ENCODE measurements around the gene STAT1. TPM values are rescaled to one million over a fixed set of nuclear protein-coding genes. Genes with fewer than 3 reads are reported as not detected.

Gene STAT1
- total RNA-seq, 1 donor = 132 TPM

DNA sequence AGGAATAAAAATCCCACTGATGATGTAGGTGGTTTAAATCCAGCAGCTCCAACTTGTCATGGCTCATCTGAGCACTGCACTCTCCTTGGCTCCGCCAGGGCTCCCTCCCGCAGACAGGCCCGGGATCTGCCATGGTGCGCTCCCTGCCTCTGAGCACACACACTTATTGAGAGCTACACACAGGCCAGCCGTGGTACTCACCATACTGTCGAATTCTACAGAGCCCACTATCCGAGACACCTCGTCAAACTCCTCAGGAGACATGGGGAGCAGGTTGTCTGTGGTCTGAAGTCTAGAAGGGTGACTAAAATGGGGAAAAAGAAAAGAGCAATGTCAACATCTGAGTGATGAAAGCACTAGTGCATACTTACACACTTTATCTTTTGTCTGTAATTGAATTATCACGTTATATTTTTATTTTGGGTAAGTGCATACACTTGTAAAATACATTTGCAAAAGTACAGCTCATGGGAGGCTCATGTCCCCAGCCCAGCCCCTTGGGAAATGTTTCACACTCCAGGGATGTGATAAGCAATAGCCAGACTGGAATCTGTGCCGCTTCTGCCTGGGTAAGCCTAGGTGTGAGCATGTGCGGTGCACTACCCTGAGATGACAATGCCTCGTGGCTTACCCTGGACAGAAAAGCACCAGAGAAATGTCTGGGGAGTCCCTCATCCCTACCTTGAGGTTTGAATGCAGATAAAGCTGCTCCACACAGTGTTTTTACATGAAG is 39.2 kb downstream of the STAT1 start:
- TF ChIP-seq, protein P1, sequence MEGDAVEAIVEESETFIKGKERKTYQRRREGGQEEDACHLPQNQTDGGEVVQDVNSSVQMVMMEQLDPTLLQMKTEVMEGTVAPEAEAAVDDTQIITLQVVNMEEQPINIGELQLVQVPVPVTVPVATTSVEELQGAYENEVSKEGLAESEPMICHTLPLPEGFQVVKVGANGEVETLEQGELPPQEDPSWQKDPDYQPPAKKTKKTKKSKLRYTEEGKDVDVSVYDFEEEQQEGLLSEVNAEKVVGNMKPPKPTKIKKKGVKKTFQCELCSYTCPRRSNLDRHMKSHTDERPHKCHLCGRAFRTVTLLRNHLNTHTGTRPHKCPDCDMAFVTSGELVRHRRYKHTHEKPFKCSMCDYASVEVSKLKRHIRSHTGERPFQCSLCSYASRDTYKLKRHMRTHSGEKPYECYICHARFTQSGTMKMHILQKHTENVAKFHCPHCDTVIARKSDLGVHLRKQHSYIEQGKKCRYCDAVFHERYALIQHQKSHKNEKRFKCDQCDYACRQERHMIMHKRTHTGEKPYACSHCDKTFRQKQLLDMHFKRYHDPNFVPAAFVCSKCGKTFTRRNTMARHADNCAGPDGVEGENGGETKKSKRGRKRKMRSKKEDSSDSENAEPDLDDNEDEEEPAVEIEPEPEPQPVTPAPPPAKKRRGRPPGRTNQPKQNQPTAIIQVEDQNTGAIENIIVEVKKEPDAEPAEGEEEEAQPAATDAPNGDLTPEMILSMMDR (IDR thresholded peaks at IDR 0.05; ENCODE audit: insufficient read depth, low read depth, low read length) = no peak
- no peak for DNase-seq (ENCODE audit: low read depth)
- H3K4me3 ChIP-seq (ENCODE audit: low read depth, low read length) = no peak overlapping the region

DNA sequence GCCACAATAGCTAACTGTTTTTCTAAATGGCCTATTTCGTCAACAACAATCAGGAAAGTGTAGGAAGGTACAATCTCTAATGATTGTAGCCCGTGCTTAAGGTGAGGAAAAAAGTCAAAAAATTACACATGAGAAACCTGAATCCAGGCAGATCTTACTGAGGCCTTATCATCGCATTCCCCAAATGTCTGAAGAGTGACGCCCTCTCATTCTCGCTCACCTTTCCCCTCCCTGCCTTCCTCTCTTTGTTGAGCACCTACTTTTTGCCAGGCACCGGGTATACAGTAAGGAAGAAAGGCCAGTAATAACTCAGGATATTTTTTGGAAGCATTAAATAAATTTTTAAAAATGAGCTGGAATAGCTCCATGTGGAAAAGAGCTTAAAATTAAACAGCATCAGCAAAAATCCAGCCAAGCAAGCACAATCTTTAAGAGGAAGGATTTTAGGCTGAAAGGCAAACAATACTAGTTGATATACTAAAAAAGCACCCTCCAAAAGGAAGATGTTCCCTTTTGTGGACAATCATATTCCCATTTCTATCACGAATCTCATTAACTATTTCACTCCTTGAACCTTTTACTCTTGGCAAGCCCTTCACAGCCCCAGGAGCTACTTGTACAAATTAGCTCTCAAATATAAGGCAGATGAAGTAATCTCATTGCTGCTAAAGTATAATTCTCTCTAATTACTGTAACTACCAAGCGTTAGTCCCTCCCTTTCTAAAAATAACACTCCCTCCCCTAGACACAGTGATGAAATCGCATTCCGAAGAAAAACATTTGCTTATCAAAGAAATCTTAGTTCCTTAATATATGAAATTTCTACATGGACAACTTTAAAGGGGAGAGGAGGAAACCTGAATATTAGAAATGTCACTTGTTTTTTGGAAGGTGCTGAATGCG is 40.0 kb downstream of the STAT1 start:
- DNase-seq (ENCODE audit: low read depth) = peak; percentile 45
- TF ChIP-seq, protein P1 (IDR thresholded peaks at IDR 0.05; ENCODE audit: insufficient read depth, low read depth, low read length) = no peak
- H3K4me3 ChIP-seq (ENCODE audit: low read depth, low read length) = no peak overlapping the region

GRCh38 chr2:190973262-190973661 is 40.7 kb downstream of the STAT1 start:
- no peak for DNase-seq (ENCODE audit: low read depth)
- no peak overlapping the region for H3K4me3 ChIP-seq (ENCODE audit: low read depth, low read length)
- TF ChIP-seq, protein P1 (IDR thresholded peaks at IDR 0.05; ENCODE audit: insufficient read depth, low read depth, low read length) = no peak

GRCh38 chr2:190972846-190973245 is 41.1 kb downstream of the STAT1 start:
- no peak for DNase-seq (ENCODE audit: low read depth)
- TF ChIP-seq, protein P1 (IDR thresholded peaks at IDR 0.05; ENCODE audit: insufficient read depth, low read depth, low read length) = no peak
- no peak overlapping the region for H3K4me3 ChIP-seq (ENCODE audit: low read depth, low read length)

DNA sequence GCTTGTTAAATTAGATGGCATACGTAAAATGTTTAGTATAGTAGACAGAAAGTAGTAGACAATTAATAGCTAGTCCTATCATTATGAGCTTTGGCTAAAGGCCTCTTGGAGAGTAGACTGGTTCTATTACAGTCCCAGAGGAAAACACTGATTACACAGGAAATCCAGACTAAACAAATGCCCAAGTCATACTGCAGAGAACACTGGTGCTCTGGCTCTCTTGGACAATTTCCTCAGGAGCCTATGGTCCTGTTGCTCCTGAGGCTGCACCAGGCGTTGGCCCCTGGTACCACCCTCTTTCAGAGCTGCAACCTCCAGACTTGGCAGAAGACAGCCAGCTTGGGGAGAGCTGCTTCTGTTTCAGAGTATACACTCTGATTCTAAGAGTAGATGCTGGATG is 41.8 kb downstream of the STAT1 start:
- H3K4me3 ChIP-seq (ENCODE audit: low read depth, low read length) = no peak overlapping the region
- TF ChIP-seq, protein P1 (IDR thresholded peaks at IDR 0.05; ENCODE audit: insufficient read depth, low read depth, low read length) = no peak
- DNase-seq (ENCODE audit: low read depth) = no peak

DNA sequence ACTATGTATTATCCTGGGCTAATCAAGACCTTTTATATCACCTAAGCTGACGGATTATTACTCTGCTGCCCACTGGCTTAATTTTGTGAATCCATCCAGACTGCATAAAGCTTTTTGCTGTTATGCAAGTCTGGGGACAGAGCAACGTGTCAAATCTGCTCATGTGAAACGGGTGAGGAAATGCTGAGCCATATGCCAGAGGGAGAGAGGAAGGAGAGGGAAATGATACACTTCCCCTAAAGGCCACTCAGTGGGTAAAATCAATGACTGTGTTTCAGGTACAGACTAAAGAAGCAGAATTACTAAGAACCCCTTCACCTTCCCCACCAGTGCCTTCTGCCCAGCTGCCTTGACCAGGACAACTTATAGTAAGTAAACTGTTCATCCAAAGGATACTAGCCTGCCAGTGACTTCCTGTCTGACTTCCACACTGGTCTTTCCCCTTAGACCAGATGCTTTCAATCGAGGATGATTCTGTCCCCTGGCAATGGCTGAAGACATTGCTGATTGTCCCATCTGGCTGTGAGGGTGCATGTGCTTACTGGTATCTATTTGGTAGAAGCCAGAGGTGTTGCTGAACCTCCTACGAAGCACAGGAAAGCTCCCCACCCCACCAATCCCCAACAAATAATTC is 43.0 kb downstream of the STAT1 start:
- TF ChIP-seq, protein P1 (IDR thresholded peaks at IDR 0.05; ENCODE audit: insufficient read depth, low read depth, low read length) = no peak
- DNase-seq (ENCODE audit: low read depth) = no peak
- H3K4me3 ChIP-seq (ENCODE audit: low read depth, low read length) = no peak overlapping the region
